Thyroid gland (tissue), 4 donors: ENCODE data around the gene SRRM2.

Experiments
- POLR2A ChIP-seq, 2 donors: fragments of 450-650 bp; IDR thresholded peaks; one replicate each; pipeline ENCODE4 v1.6.1; 2017; ENCODE audit warnings: antibody characterized with exemption in 2 of 2, mild to moderate bottlenecking in 2 of 2, moderate library complexity in 1 of 2
- TF ChIP-seq, protein P1 (sequence below), 6 experiments: fragments of 200-600 bp in 3 of 6; fragments of 450-650 bp in 3 of 6; sonication (generic) in 3 of 6; IDR thresholded peaks; one replicate each; pipeline ENCODE4 v1.5.1; 2016 to 2019; ENCODE audit warnings: antibody characterized with exemption in 6 of 6, mild to moderate bottlenecking in 2 of 6, inconsistent platforms in 1 of 6, moderate library complexity in 1 of 6

DNA sequence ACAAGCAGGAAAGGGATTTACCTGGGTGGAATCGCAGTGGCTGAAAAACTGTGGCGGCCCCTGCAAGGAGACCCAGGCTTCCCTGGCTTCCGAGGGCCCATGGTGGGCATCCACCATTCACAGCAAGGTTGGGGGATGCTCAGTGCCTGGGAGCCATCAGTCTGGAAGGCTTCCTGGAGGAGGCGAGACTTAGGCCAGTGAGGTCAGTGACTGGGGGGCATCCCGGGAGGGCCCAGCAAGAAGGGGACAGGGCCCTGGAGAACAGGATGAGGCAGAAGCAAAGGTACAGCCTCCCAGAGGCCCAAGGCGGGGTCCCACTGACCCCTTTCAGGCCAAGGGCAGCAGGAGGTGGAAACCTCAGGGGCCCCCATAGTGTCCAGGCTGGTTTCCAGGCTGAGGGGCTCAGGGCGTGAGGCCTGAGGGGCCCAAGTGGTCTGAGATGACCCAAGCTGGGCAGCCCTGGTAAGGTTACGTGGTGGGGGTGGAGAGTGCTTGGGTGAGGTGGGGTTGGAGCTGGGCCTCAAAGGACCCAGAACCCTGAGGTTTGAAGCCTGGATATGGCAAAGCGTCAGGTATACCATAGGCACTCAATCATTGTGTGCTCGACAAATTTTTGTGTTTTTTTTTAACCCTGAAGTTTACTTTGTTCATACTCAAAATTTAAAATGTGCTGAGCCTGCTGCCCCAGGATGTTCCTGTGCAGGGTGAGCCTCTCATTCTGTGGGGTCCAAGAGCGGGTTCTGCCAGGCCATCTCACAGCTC, 15.8 kb upstream of the SRRM2 start:
- TF ChIP-seq, protein P1, sequence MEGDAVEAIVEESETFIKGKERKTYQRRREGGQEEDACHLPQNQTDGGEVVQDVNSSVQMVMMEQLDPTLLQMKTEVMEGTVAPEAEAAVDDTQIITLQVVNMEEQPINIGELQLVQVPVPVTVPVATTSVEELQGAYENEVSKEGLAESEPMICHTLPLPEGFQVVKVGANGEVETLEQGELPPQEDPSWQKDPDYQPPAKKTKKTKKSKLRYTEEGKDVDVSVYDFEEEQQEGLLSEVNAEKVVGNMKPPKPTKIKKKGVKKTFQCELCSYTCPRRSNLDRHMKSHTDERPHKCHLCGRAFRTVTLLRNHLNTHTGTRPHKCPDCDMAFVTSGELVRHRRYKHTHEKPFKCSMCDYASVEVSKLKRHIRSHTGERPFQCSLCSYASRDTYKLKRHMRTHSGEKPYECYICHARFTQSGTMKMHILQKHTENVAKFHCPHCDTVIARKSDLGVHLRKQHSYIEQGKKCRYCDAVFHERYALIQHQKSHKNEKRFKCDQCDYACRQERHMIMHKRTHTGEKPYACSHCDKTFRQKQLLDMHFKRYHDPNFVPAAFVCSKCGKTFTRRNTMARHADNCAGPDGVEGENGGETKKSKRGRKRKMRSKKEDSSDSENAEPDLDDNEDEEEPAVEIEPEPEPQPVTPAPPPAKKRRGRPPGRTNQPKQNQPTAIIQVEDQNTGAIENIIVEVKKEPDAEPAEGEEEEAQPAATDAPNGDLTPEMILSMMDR (IDR thresholded peaks at IDR 0.05): no peak
- no peak for TF ChIP-seq POLR2A (IDR thresholded peaks at IDR 0.05)
